ENCODE results near the gene UGT8. TPM values are rescaled to one million over a fixed set of nuclear protein-coding genes. Genes with fewer than 3 reads are reported as not detected.
A peak's percentile ranks its signal among the peaks of the same experiment; 100 is the strongest.
"Not testable (repeated sequence)": the region's sequence is repeated elsewhere in the genome, so short reads cannot be mapped to it uniquely, and the experiment has no call there.

UGT8 gene
- total RNA-seq, 2 experiments from 2014 or later, result 0.17 TPM; not detected in 1

DNA sequence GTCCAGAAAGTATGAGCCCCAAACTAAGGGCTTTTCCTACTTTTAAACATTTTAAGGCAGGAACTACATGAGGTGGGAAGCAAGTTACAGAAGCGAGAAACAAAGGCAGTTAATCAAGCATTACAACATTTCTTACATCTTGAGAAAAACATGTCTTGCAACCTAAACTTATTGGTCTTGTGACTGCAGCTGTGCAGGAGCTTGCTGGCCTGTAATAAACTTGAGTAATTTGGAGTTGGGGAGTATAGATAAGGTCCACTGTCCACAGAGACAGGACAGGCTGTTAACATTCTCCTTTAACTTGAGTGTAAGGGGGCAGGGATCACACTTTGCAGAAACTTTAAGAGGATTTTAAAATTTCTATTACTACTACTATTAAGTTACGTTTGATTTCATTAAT lies 2.7 kb upstream of the UGT8 start:
- POLR2A ChIA-PET, result no interaction called here
- Mint-ChIP-seq H3K4me1 (peaks cover 9% of the 10 kb centered on the region), H3K4me3 (no peak overlapping the region), H3K27me3 (peaks cover 33% of the 10 kb centered on the region), H3K36me3 (no peaks in the 10 kb centered on the region), H3K9me3 (no peaks in the 10 kb centered on the region), H3K27ac (no peak overlapping the region)
- no peak for DNase-seq
- ATAC-seq (ENCODE audit: low read depth), result no peak

DNA sequence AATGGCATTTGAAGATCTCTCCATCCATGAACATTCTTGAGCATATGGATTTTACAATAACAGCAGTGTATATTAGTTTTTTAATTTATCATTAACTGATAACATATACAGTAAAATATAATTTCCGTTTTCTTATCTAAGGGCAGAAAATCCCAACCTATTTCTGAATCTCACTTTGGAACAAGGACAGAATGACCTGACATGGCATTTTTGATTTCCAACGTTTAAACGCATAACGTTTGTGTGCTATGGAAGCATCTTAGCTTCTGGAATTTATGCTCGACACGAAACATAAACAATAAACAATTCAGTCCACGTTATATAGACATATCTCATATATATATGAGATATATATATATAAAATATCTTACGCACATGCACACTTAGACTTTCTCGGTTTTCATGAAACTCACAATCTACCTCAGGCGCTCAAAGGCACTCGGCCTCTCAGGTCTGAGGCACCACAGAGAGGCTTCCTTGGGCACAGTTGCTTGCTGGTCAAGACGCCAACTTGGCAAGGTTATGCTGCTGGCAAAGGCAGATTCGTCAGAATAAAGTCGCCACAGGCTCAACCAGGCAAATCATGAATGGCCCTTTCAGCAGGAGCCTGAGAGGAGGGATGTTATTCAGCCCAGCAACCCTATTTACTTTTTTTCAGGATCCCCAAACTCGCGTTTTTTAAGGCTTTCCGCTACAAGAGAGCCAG lies 1.0 kb upstream of the UGT8 start:
- H3K36me3 Mint-ChIP-seq, result no peaks in the 10 kb centered on the region
- DNase-seq (no peak), ATAC-seq (ENCODE audit: low read depth) (no peak)
- H3K4me1 Mint-ChIP-seq, result peaks cover 9% of the 10 kb centered on the region
- peaks cover 33% of the 10 kb centered on the region for H3K27me3 Mint-ChIP-seq
- H3K9me3 Mint-ChIP-seq, result no peaks in the 10 kb centered on the region
- no peak overlapping the region for H3K27ac Mint-ChIP-seq
- H3K4me3 Mint-ChIP-seq, result peak overlapping the region; percentile 41
- POLR2A ChIA-PET, result no interaction called here

DNA sequence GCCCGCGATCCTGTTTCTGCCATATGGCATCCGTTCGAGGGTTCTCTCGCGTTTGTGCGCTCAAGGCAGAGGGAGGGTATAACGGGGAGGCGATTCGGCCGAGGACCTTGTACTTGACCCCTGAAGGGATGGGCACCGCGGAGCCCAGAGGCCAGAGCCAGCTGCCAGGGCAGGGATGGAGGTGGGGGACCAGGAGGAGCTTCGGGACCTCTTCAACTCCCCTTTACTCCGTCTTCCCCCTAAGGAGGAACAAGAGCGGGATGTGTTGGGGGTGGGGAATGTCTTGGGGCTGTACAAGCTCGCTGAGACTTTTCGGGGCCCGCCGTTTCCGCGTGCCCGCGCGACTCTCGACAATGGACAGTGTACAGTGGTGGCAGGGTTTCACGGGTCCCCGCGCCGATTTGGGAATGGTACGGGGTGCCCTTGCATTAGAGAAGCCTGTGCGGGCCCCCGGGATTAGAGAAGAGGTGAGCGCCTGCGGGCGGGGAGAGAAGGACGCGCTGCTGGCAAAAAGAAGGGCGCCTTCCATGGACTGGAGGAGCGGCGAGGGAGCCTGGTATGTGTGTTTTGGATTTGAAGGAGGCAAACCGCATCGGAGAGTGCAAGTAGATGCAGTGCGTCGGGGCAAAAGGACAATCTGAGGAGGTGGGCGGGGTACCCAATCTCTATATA lies 760 bp downstream of the UGT8 start:
- H3K27ac Mint-ChIP-seq, result no peak overlapping the region
- peaks cover 9% of the 10 kb centered on the region for H3K4me1 Mint-ChIP-seq
- no peaks in the 10 kb centered on the region for H3K36me3 Mint-ChIP-seq
- POLR2A ChIA-PET, result no interaction called here
- H3K27me3 Mint-ChIP-seq, result peaks cover 35% of the 10 kb centered on the region
- ATAC-seq (ENCODE audit: low read depth), result peak; percentile 20
- no peaks in the 10 kb centered on the region for H3K9me3 Mint-ChIP-seq
- peak overlapping the region; percentile 67 for H3K4me3 Mint-ChIP-seq
- DNase-seq, result peak; percentile 25

DNA sequence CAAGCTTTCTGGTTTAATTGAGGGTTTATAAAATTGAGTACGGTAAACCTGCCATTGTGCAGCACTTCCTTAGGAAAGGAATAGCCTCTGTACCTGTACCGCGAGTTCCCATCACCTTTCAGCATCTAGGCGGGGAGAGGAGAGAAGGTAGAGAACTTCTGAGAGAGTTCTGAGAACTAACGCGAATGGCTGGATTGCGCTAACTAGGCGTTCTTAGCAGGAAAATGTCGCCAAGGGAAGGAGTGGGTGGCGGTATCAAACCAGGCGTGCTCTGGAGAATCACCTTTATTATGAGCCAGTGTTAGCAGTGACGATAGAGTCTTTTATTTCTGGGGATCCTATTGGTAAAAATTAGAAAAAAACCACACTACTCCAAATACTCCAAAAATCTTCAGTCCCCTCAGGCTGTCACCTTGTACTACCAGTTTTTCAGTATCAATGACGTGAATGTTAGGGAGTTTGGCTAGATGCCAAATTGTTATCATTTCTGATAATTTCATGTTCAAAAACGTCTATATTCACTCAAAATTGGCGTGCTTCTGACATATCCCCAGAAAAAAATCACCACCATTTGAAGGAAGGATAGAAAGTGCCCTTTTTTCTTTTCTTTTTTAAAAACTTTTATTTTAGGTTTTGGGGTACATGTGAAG lies 1.4 kb downstream of the UGT8 start:
- DNase-seq, result no peak
- Mint-ChIP-seq H3K36me3 (no peaks in the 10 kb centered on the region), H3K4me3 (peak overlapping the region; percentile 67), H3K27ac (no peak overlapping the region), H3K9me3 (no peaks in the 10 kb centered on the region), H3K4me1 (peaks cover 9% of the 10 kb centered on the region), H3K27me3 (peaks cover 35% of the 10 kb centered on the region)
- POLR2A ChIA-PET, result no interaction called here
- ATAC-seq (ENCODE audit: low read depth), result no peak

DNA sequence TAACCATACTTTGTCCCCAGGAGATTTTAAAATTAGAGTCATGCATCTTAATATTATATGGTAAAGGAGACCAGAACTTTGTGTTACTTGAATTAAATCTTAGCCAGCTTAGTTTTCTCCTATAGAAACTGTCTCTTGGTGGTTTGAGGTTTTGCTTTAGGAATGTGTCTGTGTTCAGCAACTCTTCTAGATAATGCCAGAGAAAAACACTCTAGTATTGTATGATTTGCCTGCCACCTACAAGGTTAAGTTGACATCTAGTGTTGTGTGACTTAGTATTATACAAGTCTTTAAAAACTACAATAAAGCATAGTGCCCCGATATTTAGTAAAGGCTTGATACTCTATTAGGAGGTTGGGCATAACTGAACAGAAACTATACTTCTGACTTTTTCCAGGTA lies 2.1 kb downstream of the UGT8 start:
- Mint-ChIP-seq H3K27ac (no peak overlapping the region), H3K36me3 (no peaks in the 10 kb centered on the region), H3K9me3 (no peaks in the 10 kb centered on the region), H3K4me3 (no peak overlapping the region), H3K27me3 (peaks cover 35% of the 10 kb centered on the region), H3K4me1 (peaks cover 9% of the 10 kb centered on the region)
- ATAC-seq (ENCODE audit: low read depth), result no peak
- no peak for DNase-seq
- POLR2A ChIA-PET, result no interaction called here

DNA sequence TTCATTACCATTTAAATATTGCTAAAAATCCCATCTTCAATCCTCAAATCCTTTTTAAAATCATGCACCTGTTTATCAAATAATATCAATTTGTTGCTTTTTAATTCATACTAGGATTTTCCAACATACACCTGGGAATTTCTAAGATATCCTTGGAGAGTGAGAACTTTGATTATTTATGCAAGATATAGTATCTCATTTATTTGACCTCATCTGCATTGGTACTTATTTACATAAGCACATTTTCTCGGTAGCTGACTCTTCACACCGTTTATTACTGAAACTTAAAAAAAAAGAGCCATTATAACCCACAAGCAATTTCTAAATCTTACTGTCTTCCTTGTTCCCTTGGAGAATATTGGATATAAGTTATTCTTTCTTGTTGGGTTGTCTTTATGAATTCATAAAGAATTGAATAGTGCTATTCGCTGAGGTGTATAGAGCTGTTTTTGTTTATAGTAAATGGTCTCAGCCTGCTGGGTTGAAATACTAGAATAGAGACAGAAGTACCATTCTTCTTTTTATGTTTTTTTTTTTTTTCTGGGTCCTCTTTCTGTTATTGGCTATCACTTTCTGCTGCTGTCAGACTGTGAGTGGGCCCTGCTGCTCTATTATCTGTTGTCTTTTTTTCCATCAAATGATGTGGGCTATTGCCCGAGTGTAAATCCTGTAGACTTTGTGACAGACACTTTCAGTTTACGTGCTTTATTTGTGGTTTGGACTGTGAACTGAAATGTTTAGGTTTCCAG lies 2.9 kb downstream of the UGT8 start:
- DNase-seq (no peak), ATAC-seq (ENCODE audit: low read depth) (no peak)
- no peak overlapping the region for H3K4me3 Mint-ChIP-seq
- POLR2A ChIA-PET, result no interaction called here
- peaks cover 33% of the 10 kb centered on the region for H3K27me3 Mint-ChIP-seq
- H3K36me3 Mint-ChIP-seq, result no peaks in the 10 kb centered on the region
- no peaks in the 10 kb centered on the region for H3K9me3 Mint-ChIP-seq
- H3K27ac Mint-ChIP-seq, result no peak overlapping the region
- H3K4me1 Mint-ChIP-seq, result peaks cover 9% of the 10 kb centered on the region

DNA sequence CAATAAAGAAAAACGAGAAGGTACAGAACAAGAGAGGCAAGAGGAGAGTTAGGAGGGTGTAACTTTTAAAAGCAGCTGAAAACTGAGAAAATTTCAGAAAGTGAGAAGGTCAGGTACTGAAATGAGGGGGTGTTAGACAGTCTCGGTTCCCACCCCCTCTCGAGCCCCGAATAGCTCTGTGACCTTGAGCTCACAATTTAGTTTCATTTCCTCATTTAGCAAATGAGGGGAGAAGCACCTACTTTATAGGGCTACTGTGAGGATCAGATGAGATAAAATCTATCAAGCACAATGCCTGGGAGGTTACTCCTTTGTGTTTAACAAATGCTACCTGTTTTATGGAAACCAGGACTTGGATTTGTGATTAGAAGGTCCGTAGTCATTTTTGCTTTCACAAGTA lies 4.9 kb downstream of the UGT8 start:
- Mint-ChIP-seq H3K36me3 (no peaks in the 10 kb centered on the region), H3K9me3 (no peaks in the 10 kb centered on the region), H3K4me3 (no peak overlapping the region), H3K4me1 (peaks cover 6% of the 10 kb centered on the region), H3K27ac (no peak overlapping the region), H3K27me3 (peaks cover 25% of the 10 kb centered on the region)
- ATAC-seq (ENCODE audit: low read depth), result no peak
- POLR2A ChIA-PET, result no interaction called here
- DNase-seq, result no peak

DNA sequence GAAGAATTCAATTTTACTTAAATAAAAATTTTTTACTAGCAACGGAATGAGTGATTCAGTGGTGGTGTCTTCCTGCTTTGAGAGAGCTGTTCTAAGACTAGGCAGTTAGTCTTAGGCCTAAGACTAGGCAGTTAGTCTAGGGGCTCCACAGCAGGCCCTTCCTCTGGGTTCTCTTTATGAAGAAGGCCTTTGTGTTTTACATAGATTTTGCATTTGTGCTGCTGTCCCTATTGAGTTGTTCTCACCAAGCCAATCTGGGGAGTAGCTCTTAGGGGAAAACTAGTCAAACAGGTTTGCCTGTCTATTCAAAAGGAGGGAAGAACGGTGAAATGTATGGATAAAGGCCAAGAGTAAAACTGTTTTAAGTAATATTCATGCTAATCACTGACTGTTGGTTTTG lies 7.6 kb downstream of the UGT8 start:
- no peak for ATAC-seq (ENCODE audit: low read depth)
- H3K27ac Mint-ChIP-seq, result no peak overlapping the region
- no peaks in the 10 kb centered on the region for H3K9me3 Mint-ChIP-seq

DNA sequence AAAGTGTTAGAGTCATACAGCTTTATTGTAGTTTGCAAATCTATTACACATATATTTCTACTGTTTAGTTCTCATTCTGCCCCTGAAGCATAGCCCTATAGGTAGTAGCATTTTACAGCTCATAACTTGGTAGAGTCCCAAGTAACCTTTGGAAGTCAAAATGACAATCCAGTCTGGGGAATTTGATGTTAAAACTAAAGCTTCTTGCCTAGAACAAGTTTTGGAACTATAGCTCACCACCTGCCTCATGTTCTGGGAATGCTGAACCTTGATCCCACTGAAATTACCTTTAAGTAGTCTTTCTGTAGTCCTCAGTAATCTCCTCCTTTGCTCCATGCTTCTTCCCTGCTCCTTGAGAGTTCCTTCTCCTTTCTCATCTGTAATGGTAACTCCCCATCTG lies 8.4 kb downstream of the UGT8 start:
- POLR2A ChIA-PET, result no interaction called here
- H3K36me3 Mint-ChIP-seq, result no peaks in the 10 kb centered on the region
- H3K4me1 Mint-ChIP-seq, result no peaks in the 10 kb centered on the region

More for the DNA sequence above, 7.6 kb downstream of the UGT8 start:
- Mint-ChIP-seq H3K4me3 (no peak overlapping the region), H3K36me3 (no peaks in the 10 kb centered on the region), H3K27me3 (peaks cover 2% of the 10 kb centered on the region), H3K4me1 (no peaks in the 10 kb centered on the region)
- DNase-seq, result no peak
- POLR2A ChIA-PET, result no interaction called here

DNA sequence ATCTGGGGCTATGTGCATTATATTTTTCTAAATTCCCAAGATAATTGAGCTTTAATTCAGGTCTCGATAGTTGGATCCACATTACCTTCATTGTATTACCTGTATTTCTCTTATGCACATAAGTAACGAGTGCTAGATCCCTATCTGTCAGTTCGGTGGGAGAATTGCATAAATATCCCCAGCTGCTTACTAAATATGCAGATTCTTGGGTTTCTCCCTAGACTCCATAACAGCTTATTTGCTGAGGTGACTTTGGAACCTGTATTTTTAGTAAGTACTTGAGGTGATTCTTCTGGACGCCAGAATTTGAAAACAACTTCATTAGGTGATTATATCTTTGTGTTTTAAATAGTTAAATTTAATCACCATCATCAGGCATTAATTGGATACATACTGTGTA lies 15.0 kb downstream of the UGT8 start:
- Mint-ChIP-seq H3K27ac (no peak overlapping the region), H3K36me3 (no peaks in the 10 kb centered on the region), H3K9me3 (no peaks in the 10 kb centered on the region), H3K4me1 (no peaks in the 10 kb centered on the region), H3K4me3 (no peak overlapping the region), H3K27me3 (peaks cover 5% of the 10 kb centered on the region)
- ATAC-seq (ENCODE audit: low read depth), result no peak
- POLR2A ChIA-PET, result no interaction called here
- DNase-seq, result no peak

More for the DNA sequence above, 8.4 kb downstream of the UGT8 start:
- no peak for ATAC-seq (ENCODE audit: low read depth)
- DNase-seq, result no peak
- Mint-ChIP-seq H3K4me3 (no peak overlapping the region), H3K27ac (no peak overlapping the region), H3K9me3 (no peaks in the 10 kb centered on the region), H3K27me3 (peaks cover 2% of the 10 kb centered on the region)

DNA sequence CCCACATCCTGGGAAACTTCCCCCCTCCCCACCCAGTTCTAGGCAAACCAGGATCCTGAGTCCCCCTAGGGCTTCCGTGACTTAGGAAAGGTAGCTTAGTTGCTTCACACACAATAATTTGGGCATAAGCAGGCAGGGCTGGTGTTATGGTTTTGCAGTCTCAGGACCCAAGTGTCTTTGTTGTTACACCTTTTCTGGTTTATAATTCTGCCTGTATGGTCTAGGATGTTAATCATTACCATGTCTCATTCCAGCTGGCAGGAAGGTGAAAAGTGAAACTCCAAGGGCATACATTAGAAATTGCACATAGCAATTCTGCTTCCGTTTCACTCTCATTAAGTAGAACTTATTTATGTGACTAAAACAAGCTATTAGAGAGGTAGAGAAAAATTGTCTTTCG lies 16.8 kb downstream of the UGT8 start:
- Mint-ChIP-seq H3K36me3 (no peaks in the 10 kb centered on the region), H3K4me3 (no peak overlapping the region), H3K27me3 (peaks cover 5% of the 10 kb centered on the region), H3K4me1 (no peaks in the 10 kb centered on the region), H3K27ac (no peak overlapping the region), H3K9me3 (no peaks in the 10 kb centered on the region)
- ATAC-seq (ENCODE audit: low read depth) (no peak), DNase-seq (no peak)
- POLR2A ChIA-PET, result no interaction called here

DNA sequence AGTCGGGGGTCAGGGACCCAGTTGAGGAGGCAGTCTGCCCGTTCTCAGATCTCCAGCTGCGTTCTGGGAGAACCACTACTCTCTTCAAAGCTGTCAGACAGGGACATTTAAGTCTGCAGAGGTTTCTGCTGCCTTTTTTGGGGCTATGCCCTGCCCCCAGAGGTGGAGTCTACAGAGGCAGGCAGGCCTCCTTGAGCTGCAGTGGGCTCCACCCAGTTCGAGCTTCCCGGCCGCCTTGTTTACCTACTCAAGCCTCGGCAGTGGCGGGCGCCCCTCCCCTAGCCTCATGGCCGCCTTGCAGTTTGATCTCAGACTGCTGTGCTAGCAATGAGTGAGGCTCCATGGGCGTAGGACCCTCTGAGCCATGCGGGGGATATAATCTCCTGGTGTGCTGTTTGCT lies 17.4 kb downstream of the UGT8 start:
- H3K4me3 Mint-ChIP-seq, POLR2A ChIA-PET: not testable (repeated sequence)

DNA sequence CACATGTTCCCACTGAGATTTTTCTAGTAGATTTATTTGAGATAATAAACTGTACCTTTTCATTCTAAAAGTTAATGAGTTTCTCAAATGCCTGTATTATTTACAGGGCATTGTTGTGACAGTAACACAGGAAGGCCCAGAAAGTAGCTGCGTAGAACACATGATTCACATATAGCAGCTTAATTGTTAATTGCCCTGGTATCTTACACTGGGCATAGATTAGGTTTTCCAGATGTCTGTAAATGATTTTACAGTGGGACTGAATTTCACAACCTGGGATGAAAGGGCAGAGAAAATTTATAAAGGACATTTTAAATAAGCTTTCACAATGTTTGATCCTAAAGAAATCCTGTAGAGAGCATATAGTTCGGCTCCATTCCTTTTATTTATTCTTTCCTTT lies 27.6 kb downstream of the UGT8 start:
- DNase-seq (no peak), ATAC-seq (ENCODE audit: low read depth) (no peak)
- POLR2A ChIA-PET, result no interaction called here

More for the DNA sequence above, 17.4 kb downstream of the UGT8 start:
- H3K9me3 Mint-ChIP-seq; ATAC-seq (ENCODE audit: low read depth); H3K36me3 Mint-ChIP-seq; H3K27ac Mint-ChIP-seq; DNase-seq; H3K27me3 Mint-ChIP-seq; H3K4me1 Mint-ChIP-seq: not testable (repeated sequence)

More for the DNA sequence above, 27.6 kb downstream of the UGT8 start:
- no peak overlapping the region for H3K27ac Mint-ChIP-seq
- peaks cover 2% of the 10 kb centered on the region for H3K27me3 Mint-ChIP-seq
- H3K9me3 Mint-ChIP-seq, result no peaks in the 10 kb centered on the region
- H3K36me3 Mint-ChIP-seq, result no peaks in the 10 kb centered on the region
- no peaks in the 10 kb centered on the region for H3K4me1 Mint-ChIP-seq
- no peak overlapping the region for H3K4me3 Mint-ChIP-seq

All from activated naive CD8-positive, alpha-beta T cell treated with anti-CD3 and anti-CD28 coated beads, Interleukin-2, amount 10 ng/mL, durations not matched to agents 7 days and 5 days (primary cell).